Measurements from ENCODE around the gene TPRA1. TPM values are rescaled to one million over a fixed set of nuclear protein-coding genes. Genes with fewer than 3 reads are reported as not detected.

Gene TPRA1
- total RNA-seq, 1 experiment from 2014 or later: 20.0 TPM

- no peaks in the 10 kb centered on the region; a peak in 1 of 5 replicates for H3K9me3 Mint-ChIP-seq
- peaks cover 26% of the 10 kb centered on the region for H3K27me3 Mint-ChIP-seq (ENCODE audit: low read depth)
- peak overlapping the region; percentile 79 for H3K4me2 ChIP-seq (ENCODE audit: insufficient read depth, insufficient read length, low read length)
Measured at GRCh38 chr3:127547761-127548605, 42.5 kb downstream of the TPRA1 start.

More at GRCh38 chr3:127547761-127548605, 42.5 kb downstream of the TPRA1 start:
- no peak overlapping the region for H3K23ac ChIP-seq (ENCODE audit: insufficient read length, low read depth, low read length)
- H2BK15ac ChIP-seq (ENCODE audit: low read depth, low read length): no peak overlapping the region
- no peaks in the 10 kb centered on the region for H3K9me3 ChIP-seq (ENCODE audit: control insufficient read depth, low read depth, low read length)
- no peak overlapping the region for H3K4ac ChIP-seq (ENCODE audit: low read depth, low read length)
- H2AK5ac ChIP-seq (ENCODE audit: insufficient read length, low read length): no peak overlapping the region
- no peak overlapping the region for H4K8ac ChIP-seq (replicated peaks; ENCODE audit: insufficient read length, low read depth, low read length)
- H3K27ac ChIP-seq (ENCODE audit: insufficient read length, low read depth, low read length): no peak overlapping the region
- no CpG with 5 or more reads among the region's 42 CpGs for WGBS (ENCODE audit: extremely low coverage, insufficient read length, low lambda C conversion rate)
- H3K79me1 ChIP-seq (ENCODE audit: insufficient read depth, low read depth, low read length, poor library complexity, severe bottlenecking): no peaks in the 10 kb centered on the region
- H2AFZ ChIP-seq (ENCODE audit: low read length): no peak overlapping the region
- DNase-seq: peak; percentile 92
- H3T11ph ChIP-seq (ENCODE audit: low read length): no peak overlapping the region
- no peak overlapping the region for H3K14ac ChIP-seq (ENCODE audit: insufficient read depth, low read length)
- no peak overlapping the region for H4K91ac ChIP-seq (ENCODE audit: insufficient read length, low read depth, low read length)
- H3K56ac ChIP-seq (ENCODE audit: insufficient read length, low read depth, low read length): no peak overlapping the region
- H3K4me1 ChIP-seq (ENCODE audit: insufficient read depth, low read length): no peaks in the 10 kb centered on the region
- no peaks in the 10 kb centered on the region for H4K20me1 ChIP-seq (ENCODE audit: control insufficient read depth, insufficient read depth, insufficient read length)
- H3K79me2 ChIP-seq (ENCODE audit: insufficient read depth, low read length): no peaks in the 10 kb centered on the region
- H3K27me3 ChIP-seq (ENCODE audit: insufficient read depth, low read length): no peaks in the 10 kb centered on the region
- H4K5ac ChIP-seq (ENCODE audit: insufficient read length, low read depth, low read length): no peak overlapping the region
- no peak overlapping the region for H2BK20ac ChIP-seq (ENCODE audit: low read depth, low read length, poor library complexity, severe bottlenecking)
- TF ChIP-seq CTCF (conservative IDR thresholded peaks at IDR 0.05): peak; percentile 75
- no peak overlapping the region for H2BK12ac ChIP-seq (ENCODE audit: insufficient read length, low read depth, low read length)
- no peak overlapping the region for H2BK5ac ChIP-seq (ENCODE audit: insufficient read length, low read length)
- H3K23me2 ChIP-seq (ENCODE audit: insufficient read length, low read depth, low read length, poor library complexity, severe bottlenecking): peaks cover 6% of the 10 kb centered on the region
- H2BK120ac ChIP-seq (ENCODE audit: low read depth, low read length, poor library complexity, severe bottlenecking): no peak overlapping the region
- Mint-ChIP-seq H3K4me3 (peak overlapping the region; percentile 61 to 79), H3K36me3 (ENCODE audit: insufficient read depth in 1 of 3, low read depth in 3 of 3) (no peaks in the 10 kb centered on the region), H3K4me1 (peaks cover 13 to 31% of the 10 kb centered on the region in 2 experiments), H3K27ac (no peak overlapping the region)
- no peak overlapping the region for H3K9ac ChIP-seq (ENCODE audit: extremely low read depth, insufficient read length, low read length)
- H3K18ac ChIP-seq (ENCODE audit: insufficient read length, low read depth, low read length): no peak overlapping the region

Measured in H9 (cell line).